SK-N-SH (cell line): ENCODE measurements around the gene CNST. TPM values are rescaled to one million over a fixed set of nuclear protein-coding genes. Genes with fewer than 3 reads are reported as not detected.
A peak's percentile ranks its signal among the peaks of the same experiment; 100 is the strongest.

Experiments
- CTCF ChIA-PET: fragments of 300-600, 350-600 bp; formaldehyde crosslinking; extraction: SDS; loops from one replicate; lab custom pipeline; 2021; lab: Yijun Ruan, JAX
- POLR2A ChIA-PET: fragments of 350-600 bp; sonication (Branson Sonifier 250); formaldehyde crosslinking; extraction: SDS; loops from one replicate; lab custom pipeline; 2020; ENCODE audit warnings: antibody characterized with exemption, inconsistent platforms; lab: Yijun Ruan, JAX
- DNase-seq: peaks from one replicate; pipeline ENCODE4 v3.0.0; 2012
- H2AFZ ChIP-seq: fragments of 200-600 bp; sonication (generic); 2 replicates; pipeline ENCODE4 v1.8.1; 2016; ENCODE audit warnings: antibody characterized with exemption, mild to moderate bottlenecking, low read depth
- H3F3A ChIP-seq: fragments of 200-600 bp; sonication (generic); replicated peaks from 2 replicates; pipeline ENCODE3; 2016; ENCODE audit warnings: antibody characterized with exemption, mild to moderate bottlenecking; ENCODE audit not compliant: insufficient read depth
- H3K27ac ChIP-seq, 2 experiments: fragments of 200-500 bp in 1 of 2; fragments of 200-600 bp in 1 of 2; sonication (Bioruptor generic) in 1 of 2; sonication (generic), shearing (Covaris generic) in 1 of 2; 2 replicates each; pipeline versions ENCODE4 v1.5.1 to v1.6.1; 2014 to 2016; ENCODE audit warnings: low read depth in 2 of 2, inconsistent platforms in 1 of 2, low read length in 1 of 2, mild to moderate bottlenecking in 1 of 2, mixed read lengths in 1 of 2
- H3K27me3 ChIP-seq: fragments of 200-600 bp; sonication (generic), shearing (Covaris generic); 2 replicates; pipeline ENCODE4 v1.6.1; 2016; ENCODE audit warnings: mixed run types; ENCODE audit not compliant: insufficient read depth
- H3K36me3 ChIP-seq, 2 experiments: fragments of 200-500 bp in 1 of 2; fragments of 200-600 bp in 1 of 2; sonication (Bioruptor generic) in 1 of 2; sonication (generic) in 1 of 2; replicated peaks in 1 of 2; 2 replicates each; pipeline versions ENCODE3 to v1.5.1; 2014 to 2016; ENCODE audit warnings: low read length in 1 of 2, mild to moderate bottlenecking in 1 of 2; ENCODE audit not compliant: insufficient read depth in 2 of 2, control insufficient read depth in 1 of 2
- H3K4me1 ChIP-seq, 2 experiments: fragments of 200-500 bp in 1 of 2; fragments of 200-600 bp in 1 of 2; sonication (Bioruptor generic) in 1 of 2; sonication (generic), shearing (Covaris generic) in 1 of 2; 2 replicates each; pipeline versions ENCODE4 v1.5.1 to v1.6.1; 2014 to 2016; ENCODE audit warnings: low read depth in 1 of 2, low read length in 1 of 2, mixed run types in 1 of 2; ENCODE audit not compliant: insufficient read depth in 2 of 2, control insufficient read depth in 1 of 2
- H3K4me2 ChIP-seq: fragments of 200-600 bp; sonication (generic), shearing (Covaris generic); 2 replicates; pipeline ENCODE4 v1.6.1; 2017; ENCODE audit warnings: mixed run types
- H3K4me3 ChIP-seq, 2 experiments: fragments of 200-500 bp in 1 of 2; fragments of 200-600 bp in 1 of 2; sonication (Bioruptor generic) in 1 of 2; sonication (generic), shearing (Covaris generic) in 1 of 2; 2 replicates each; pipeline versions ENCODE4 v1.5.1 to v1.8.1; 2014 to 2016; ENCODE audit warnings: low read depth in 2 of 2, inconsistent platforms in 1 of 2, low read length in 1 of 2, mild to moderate bottlenecking in 1 of 2, mixed read lengths in 1 of 2, moderate library complexity in 1 of 2
- H3K79me2 ChIP-seq: fragments of 200-600 bp; sonication (generic); 2 replicates; pipeline ENCODE4 v1.8.1; 2017; ENCODE audit warnings: mild to moderate bottlenecking; ENCODE audit not compliant: insufficient read depth
- H3K9ac ChIP-seq: fragments of 200-600 bp; sonication (generic); 2 replicates; pipeline ENCODE4 v1.6.1; 2017; ENCODE audit warnings: mixed run types
- H3K9me2 ChIP-seq: fragments of 200-600 bp; sonication (generic); 2 replicates; pipeline ENCODE4 v1.6.1; 2017; ENCODE audit warnings: mixed run types
- H3K9me3 ChIP-seq: fragments of 200-600 bp; sonication (generic); 2 replicates; pipeline ENCODE4 v1.6.1; 2017; ENCODE audit warnings: mixed run types, mild to moderate bottlenecking, moderate library complexity
- H4K20me1 ChIP-seq: fragments of 200-600 bp; sonication (generic); 2 replicates; pipeline ENCODE4 v1.6.1; 2017; ENCODE audit warnings: mild to moderate bottlenecking, mixed run types; ENCODE audit not compliant: insufficient read depth
- CHD2 ChIP-seq: fragments of 150-350 bp; IDR thresholded peaks from 2 replicates; pipeline ENCODE4 v1.6.1; 2018; ENCODE audit warnings: low read length; ENCODE audit not compliant: partially characterized antibody
- EZH2phosphoT487 ChIP-seq: fragments of 200-600 bp; sonication (generic); IDR thresholded peaks from 2 replicates; pipeline ENCODE4 v1.6.1; 2017; ENCODE audit warnings: low read depth, mixed run types, mild to moderate bottlenecking, antibody characterized with exemption, moderate library complexity, borderline replicate concordance
- GABPA ChIP-seq: IDR thresholded peaks from 2 replicates; pipeline ENCODE4 v1.4.0; 2012; ENCODE audit warnings: low read depth, mild to moderate bottlenecking
- GATA2 ChIP-seq: sonication (generic); formaldehyde crosslinking; IDR thresholded peaks from 2 replicates; pipeline ENCODE4 v1.5.0; 2020; ENCODE audit warnings: mild to moderate bottlenecking, missing genetic modification reagents
- JUND ChIP-seq: IDR thresholded peaks from 2 replicates; pipeline ENCODE4 v1.4.0; 2012
- MEF2A ChIP-seq: IDR thresholded peaks from 2 replicates; pipeline ENCODE4 v1.4.0; 2012; ENCODE audit warnings: low read depth, borderline replicate concordance
- MXI1 ChIP-seq: IDR thresholded peaks from 2 replicates; pipeline ENCODE4 v1.6.1; 2012; ENCODE audit warnings: mild to moderate bottlenecking, low read depth, low read length, improper control_type of control experiment
- NRF1 ChIP-seq: IDR thresholded peaks from 2 replicates; pipeline ENCODE4 v1.6.1; 2012; ENCODE audit warnings: low read depth, mild to moderate bottlenecking, low read length
- POLR2AphosphoS5 ChIP-seq: IDR thresholded peaks from 2 replicates; pipeline ENCODE4 v1.6.1; 2012; ENCODE audit warnings: low read depth, low read length
- RCOR1 ChIP-seq: fragments of 150-350 bp; IDR thresholded peaks from 2 replicates; pipeline ENCODE4 v1.6.1; 2017; ENCODE audit warnings: antibody characterized with exemption, low read length
- RFX5 ChIP-seq: IDR thresholded peaks from 2 replicates; pipeline ENCODE4 v1.6.1; 2012; ENCODE audit warnings: mild to moderate bottlenecking, improper control_type of control experiment, low read length
- RXRA ChIP-seq: IDR thresholded peaks from 2 replicates; pipeline ENCODE4 v1.4.0; 2012; ENCODE audit warnings: low read depth, mild to moderate bottlenecking, borderline replicate concordance
- SIN3A ChIP-seq: IDR thresholded peaks from 2 replicates; pipeline ENCODE4 v1.6.1; 2012; ENCODE audit warnings: low read depth, mild to moderate bottlenecking, low read length, moderate library complexity, borderline replicate concordance
- SMC3 ChIP-seq: IDR thresholded peaks from 2 replicates; pipeline ENCODE4 v1.6.1; 2012; ENCODE audit warnings: low read depth, low read length, improper control_type of control experiment
- WGBS: methylation state at CpG from one replicate; pipeline ENCODE4 v1.1.6; 2017; ENCODE audit warnings: low lambda C conversion rate; 5-methylcytosine and 5-hydroxymethylcytosine counted together
- polyA plus RNA-seq, 3 experiments: library from polyadenylated mRNA; depleted of rRNA; stranded (reverse); fragments of >200 nt; gene quantifications; 2 replicates each; pipeline ENCODE4 v1.2.3, GENCODE V29; 2012
- TF ChIP-seq, protein P1 (sequence below): IDR thresholded peaks from 2 replicates; pipeline ENCODE4 v1.4.0; 2012; ENCODE audit warnings: low read depth
- TF ChIP-seq, protein P2 (sequence below): IDR thresholded peaks from 2 replicates; pipeline ENCODE4 v1.4.0; 2012; ENCODE audit warnings: low read depth, borderline replicate concordance
- TF ChIP-seq, protein P3 (sequence below): IDR thresholded peaks from 2 replicates; pipeline ENCODE4 v1.6.1; 2012; ENCODE audit warnings: mild to moderate bottlenecking, low read depth, low read length, moderate library complexity
- TF ChIP-seq, protein P4 (sequence below): fragments of 150-350 bp; IDR thresholded peaks from 2 replicates; pipeline ENCODE4 v1.6.1; 2017; ENCODE audit warnings: antibody characterized with exemption, low read length, low read depth, borderline replicate concordance

Gene CNST
- polyA plus RNA-seq, 1 of the 3 experiments (the other 2 are of a cell fraction): 21.7 TPM

DNA sequence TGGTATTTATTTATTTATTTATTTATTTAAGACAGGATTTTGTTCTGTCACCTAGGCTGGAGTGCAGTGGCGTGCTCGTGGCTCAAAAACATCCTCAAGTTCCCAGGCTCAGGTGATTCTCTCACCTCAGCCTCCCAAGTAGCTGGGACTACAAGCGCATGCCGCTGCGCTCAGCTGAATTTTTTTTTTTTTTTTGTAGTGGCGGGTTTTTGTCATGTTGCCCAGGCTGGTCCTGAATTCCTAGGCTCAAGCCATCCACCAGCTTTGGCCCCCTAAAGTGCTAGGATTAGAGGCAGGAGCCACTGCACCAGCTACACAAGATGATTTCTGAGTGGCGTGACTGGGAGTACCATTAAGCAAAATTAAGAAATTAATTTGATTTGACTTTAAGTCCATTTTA, 31.7 kb downstream of the CNST start:
- H2AFZ ChIP-seq: no peak overlapping the region
- H3K36me3 ChIP-seq: peaks cover 6 to 24% of the 10 kb centered on the region in 2 experiments
- H3K9me2 ChIP-seq: no peaks in the 10 kb centered on the region
- peaks cover 4 to 15% of the 10 kb centered on the region in 2 experiments for H3K4me1 ChIP-seq
- CTCF ChIA-PET: interaction anchor here (1.0 kb wide), 1 partner anchor 13 kb away, joined by 3 read pairs; no protein-coding TSS in a partner anchor
- TF ChIP-seq, protein P1, sequence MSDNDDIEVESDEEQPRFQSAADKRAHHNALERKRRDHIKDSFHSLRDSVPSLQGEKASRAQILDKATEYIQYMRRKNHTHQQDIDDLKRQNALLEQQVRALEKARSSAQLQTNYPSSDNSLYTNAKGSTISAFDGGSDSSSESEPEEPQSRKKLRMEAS: no peak
- TF ChIP-seq SMC3: no peak
- no peak for TF ChIP-seq JUND
- TF ChIP-seq RCOR1: no peak
- no peak for TF ChIP-seq EZH2phosphoT487
- TF ChIP-seq, protein P2, sequence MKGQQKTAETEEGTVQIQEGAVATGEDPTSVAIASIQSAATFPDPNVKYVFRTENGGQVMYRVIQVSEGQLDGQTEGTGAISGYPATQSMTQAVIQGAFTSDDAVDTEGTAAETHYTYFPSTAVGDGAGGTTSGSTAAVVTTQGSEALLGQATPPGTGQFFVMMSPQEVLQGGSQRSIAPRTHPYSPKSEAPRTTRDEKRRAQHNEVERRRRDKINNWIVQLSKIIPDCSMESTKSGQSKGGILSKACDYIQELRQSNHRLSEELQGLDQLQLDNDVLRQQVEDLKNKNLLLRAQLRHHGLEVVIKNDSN: no peak
- TF ChIP-seq NRF1: no peak
- TF ChIP-seq, protein P3, sequence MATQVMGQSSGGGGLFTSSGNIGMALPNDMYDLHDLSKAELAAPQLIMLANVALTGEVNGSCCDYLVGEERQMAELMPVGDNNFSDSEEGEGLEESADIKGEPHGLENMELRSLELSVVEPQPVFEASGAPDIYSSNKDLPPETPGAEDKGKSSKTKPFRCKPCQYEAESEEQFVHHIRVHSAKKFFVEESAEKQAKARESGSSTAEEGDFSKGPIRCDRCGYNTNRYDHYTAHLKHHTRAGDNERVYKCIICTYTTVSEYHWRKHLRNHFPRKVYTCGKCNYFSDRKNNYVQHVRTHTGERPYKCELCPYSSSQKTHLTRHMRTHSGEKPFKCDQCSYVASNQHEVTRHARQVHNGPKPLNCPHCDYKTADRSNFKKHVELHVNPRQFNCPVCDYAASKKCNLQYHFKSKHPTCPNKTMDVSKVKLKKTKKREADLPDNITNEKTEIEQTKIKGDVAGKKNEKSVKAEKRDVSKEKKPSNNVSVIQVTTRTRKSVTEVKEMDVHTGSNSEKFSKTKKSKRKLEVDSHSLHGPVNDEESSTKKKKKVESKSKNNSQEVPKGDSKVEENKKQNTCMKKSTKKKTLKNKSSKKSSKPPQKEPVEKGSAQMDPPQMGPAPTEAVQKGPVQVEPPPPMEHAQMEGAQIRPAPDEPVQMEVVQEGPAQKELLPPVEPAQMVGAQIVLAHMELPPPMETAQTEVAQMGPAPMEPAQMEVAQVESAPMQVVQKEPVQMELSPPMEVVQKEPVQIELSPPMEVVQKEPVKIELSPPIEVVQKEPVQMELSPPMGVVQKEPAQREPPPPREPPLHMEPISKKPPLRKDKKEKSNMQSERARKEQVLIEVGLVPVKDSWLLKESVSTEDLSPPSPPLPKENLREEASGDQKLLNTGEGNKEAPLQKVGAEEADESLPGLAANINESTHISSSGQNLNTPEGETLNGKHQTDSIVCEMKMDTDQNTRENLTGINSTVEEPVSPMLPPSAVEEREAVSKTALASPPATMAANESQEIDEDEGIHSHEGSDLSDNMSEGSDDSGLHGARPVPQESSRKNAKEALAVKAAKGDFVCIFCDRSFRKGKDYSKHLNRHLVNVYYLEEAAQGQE: no peak
- no peak for TF ChIP-seq GATA2 (CRISPR knock-in tag)
- no peak for TF ChIP-seq GABPA
- TF ChIP-seq MXI1: no peak
- TF ChIP-seq MEF2A: no peak
- H4K20me1 ChIP-seq: no peaks in the 10 kb centered on the region
- no peak for DNase-seq
- H3K27me3 ChIP-seq: no peaks in the 10 kb centered on the region
- 97% methylated on average over 7 of the region's 7 CpGs for WGBS
- H3K9me3 ChIP-seq: no peaks in the 10 kb centered on the region
- H3K4me3 ChIP-seq: no peak overlapping the region
- peaks cover 95% of the 10 kb centered on the region for H3K79me2 ChIP-seq
- H3K27ac ChIP-seq: peak overlapping the region in 1 of 2 experiments; percentile 45; a peak in 2 of 4 replicates
- H3K9ac ChIP-seq: no peak overlapping the region
- peaks cover 18% of the 10 kb centered on the region for H3F3A ChIP-seq
- POLR2A ChIA-PET: interaction anchor here (0.5 kb wide), 1 partner anchor 31 kb away, joined by 4 read pairs; no protein-coding TSS in a partner anchor
- no peak overlapping the region for H3K4me2 ChIP-seq

DNA sequence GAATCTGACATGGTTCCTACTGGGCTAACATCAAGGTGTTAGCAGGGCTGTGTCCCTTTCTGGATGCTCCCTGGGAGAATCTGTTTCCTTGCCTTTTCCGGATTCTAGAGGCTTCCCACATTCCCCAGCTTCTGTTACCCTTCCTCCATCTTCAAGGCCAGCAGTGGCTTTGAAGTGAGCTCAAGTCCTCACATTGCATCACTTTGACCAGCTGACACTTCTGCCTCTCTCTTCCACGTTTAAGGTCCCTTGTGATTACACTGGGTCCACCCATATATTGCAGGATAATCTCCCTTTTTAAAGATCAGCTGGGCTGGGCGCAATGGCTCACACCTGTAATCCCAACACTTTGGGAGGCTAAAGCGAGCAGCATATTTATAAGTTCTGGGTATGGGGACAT, 33.1 kb downstream of the CNST start:
- H3F3A ChIP-seq: peaks cover 8% of the 10 kb centered on the region
- no peak overlapping the region for H3K27ac ChIP-seq
- ChIA-PET POLR2A (no interaction called here), CTCF (interaction anchor here (1.1 to 1.3 kb wide), 3 partner anchors 8 to 14 kb away, joined by 3 to 5 read pairs (median 3); no protein-coding TSS in a partner anchor)
- peaks cover 3 to 21% of the 10 kb centered on the region in 2 experiments for H3K36me3 ChIP-seq
- peaks cover 4 to 6% of the 10 kb centered on the region in 2 experiments; a peak in 3 of 4 replicates for H3K4me1 ChIP-seq
- H4K20me1 ChIP-seq: no peaks in the 10 kb centered on the region
- H3K4me2 ChIP-seq: no peak overlapping the region
- peaks cover 98% of the 10 kb centered on the region for H3K79me2 ChIP-seq
- H3K9ac ChIP-seq: no peak overlapping the region
- H3K9me2 ChIP-seq: no peaks in the 10 kb centered on the region
- no peaks in the 10 kb centered on the region for H3K27me3 ChIP-seq
- H3K9me3 ChIP-seq: no peaks in the 10 kb centered on the region
- 93% methylated on average over 4 of the region's 4 CpGs for WGBS
- no peak overlapping the region for H2AFZ ChIP-seq
- H3K4me3 ChIP-seq: no peak overlapping the region
- no peak for DNase-seq
- TF ChIP-seq POLR2AphosphoS5 (no peak), GATA2 (CRISPR knock-in tag) (no peak), SMC3 (no peak), SIN3A (no peak), RXRA (no peak), CHD2 (no peak), MEF2A (no peak), RFX5 (no peak), GABPA (no peak)
- TF ChIP-seq, protein P3: no peak
- TF ChIP-seq, protein P4, sequence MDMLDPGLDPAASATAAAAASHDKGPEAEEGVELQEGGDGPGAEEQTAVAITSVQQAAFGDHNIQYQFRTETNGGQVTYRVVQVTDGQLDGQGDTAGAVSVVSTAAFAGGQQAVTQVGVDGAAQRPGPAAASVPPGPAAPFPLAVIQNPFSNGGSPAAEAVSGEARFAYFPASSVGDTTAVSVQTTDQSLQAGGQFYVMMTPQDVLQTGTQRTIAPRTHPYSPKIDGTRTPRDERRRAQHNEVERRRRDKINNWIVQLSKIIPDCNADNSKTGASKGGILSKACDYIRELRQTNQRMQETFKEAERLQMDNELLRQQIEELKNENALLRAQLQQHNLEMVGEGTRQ: no peak
